Medulla oblongata (tissue), 1 donor: Measurements from ENCODE around the gene DCAF12.
"Not testable (repeated sequence)": the region's sequence is repeated elsewhere in the genome, so short reads cannot be mapped to it uniquely, and the experiment has no call there.

Source experiments
- DNase-seq: peaks from one replicate; pipeline ENCODE4 v3.0.0-alpha.2; 2015; ENCODE audit errors: extremely low spot score

Gene DCAF12

GRCh38 chr9:34069831-34070230 lies 56.7 kb downstream of the DCAF12 start:
- DNase-seq: no peak

GRCh38 chr9:34065541-34065940 lies 61.0 kb downstream of the DCAF12 start:
- DNase-seq: no peak

- DNase-seq: no peak
Observed at GRCh38 chr9:34059954-34060353, 66.5 kb downstream of the DCAF12 start.

DNA sequence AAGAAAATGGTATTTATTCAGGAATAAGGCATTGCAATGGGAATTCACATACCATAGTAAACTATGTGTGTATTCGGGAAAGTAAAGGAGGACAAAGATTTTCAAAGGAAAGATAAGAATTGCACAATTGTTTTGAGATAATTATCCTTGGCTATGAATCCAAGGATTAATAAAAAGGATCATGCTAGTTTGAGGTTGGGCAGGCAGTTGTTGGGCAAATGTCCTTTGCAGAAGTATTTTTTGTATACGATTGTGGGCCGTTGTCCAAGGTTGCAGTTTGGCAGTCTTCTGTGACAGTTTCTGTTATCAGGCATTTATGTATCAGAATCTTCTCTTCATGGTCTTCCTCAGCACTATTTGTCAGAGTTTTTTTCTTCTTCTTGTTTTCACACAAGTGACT lies 67.2 kb downstream of the DCAF12 start:
- no peak for DNase-seq

- DNase-seq: no peak
Observed at GRCh38 chr9:34049630-34050384, 76.7 kb downstream of the DCAF12 start.

DNA sequence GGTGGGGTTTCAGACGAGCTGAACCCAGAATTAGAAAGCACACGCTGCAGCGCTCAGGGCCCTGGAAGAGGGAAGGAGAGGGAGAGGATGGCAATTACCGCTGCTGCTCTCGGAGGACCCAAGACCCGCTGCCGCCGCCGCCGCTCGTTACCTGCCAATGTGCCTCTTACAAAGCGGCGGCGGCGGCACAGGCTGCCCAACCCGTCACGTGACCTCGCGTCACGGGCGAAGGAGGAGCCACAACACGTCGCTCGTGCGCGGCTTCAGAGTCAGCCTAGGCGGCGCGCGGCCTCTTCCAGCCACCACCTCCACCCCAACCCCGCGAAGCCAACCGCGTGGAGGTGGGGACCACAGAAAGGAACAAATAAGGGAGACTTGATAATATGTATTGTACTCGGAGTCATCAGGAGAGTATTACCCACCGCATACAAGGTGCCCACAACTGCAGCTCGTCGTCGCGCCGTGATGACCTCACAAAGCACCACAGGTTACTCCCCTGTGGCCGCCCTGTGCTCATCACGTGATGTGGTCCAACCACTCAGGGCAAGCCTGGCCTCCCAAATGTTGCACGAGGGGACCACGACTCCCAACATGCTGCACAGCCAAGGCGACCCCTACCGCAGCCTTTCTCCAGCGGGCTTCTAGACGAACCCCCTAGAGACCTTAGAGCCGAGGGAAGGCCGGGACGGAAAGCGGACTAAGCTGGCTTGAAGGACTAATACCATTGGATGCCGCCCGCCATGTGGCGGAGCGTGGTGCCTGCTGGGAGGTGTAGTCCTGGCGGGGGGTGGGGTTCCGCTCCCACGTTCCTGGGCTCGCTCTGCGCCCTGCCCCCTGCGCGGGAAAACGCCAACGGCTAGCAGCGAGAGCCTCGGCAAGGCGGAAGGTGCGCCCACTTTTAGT lies 77.5 kb downstream of the DCAF12 start, which contains the start of gene UBAP2:
TSS of gene UBAP2 (minus strand) at position 161 of the 903 bp plus-strand sequence. CDS start 31,739 bp downstream, outside the sequence.
- DNase-seq: peak; percentile 98

DNA sequence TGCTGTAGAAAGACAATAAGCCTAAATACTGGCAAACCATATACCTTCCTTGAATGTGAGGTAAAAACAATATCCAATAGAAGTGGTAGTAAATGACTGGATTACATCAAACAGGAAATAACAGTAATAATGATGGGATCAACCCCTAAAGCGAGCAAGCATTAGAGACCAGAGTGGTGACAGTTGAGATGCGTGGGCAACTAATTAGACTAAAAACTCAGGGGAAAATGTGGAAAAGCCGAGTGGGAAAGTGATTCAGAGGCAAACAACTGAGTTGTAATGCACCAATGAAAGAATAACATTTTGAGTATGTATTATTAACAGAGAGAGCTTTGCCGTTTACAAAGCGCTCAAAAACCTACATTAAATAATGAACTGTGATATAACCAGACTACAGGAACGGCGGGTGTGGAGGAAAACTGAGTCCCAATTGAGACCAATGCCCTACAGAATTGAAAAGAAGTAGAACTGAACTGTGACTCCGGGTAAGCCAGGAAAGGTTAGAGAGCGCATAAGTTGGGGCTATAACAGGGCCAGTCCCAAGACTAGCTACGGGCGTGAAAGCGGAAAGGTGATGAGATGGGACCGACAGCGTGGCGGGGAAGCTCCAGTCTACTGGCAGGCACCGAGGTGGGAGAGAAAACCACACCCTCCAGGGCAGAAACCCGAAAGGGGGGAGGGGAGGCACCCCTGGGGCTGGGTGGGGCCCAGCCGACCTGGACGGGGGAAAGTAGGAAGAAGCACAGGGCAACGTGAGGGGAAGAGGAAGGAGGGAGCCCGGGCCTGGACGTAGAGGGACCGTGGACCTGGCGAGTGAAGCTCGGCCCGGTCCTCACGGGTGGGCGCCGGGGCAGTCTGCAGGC lies 78.4 kb downstream of the DCAF12 start:
- no peak for DNase-seq

GRCh38 chr9:34046784-34047379 lies 79.6 kb downstream of the DCAF12 start:
- DNase-seq: no peak

- no peak for DNase-seq
Observed at GRCh38 chr9:34045903-34046302, 80.6 kb downstream of the DCAF12 start.

GRCh38 chr9:34042074-34042473 lies 84.4 kb downstream of the DCAF12 start:
- DNase-seq: not testable (repeated sequence)

- not testable (repeated sequence) for DNase-seq
Observed at GRCh38 chr9:34038851-34039250, 87.6 kb downstream of the DCAF12 start.

DNA sequence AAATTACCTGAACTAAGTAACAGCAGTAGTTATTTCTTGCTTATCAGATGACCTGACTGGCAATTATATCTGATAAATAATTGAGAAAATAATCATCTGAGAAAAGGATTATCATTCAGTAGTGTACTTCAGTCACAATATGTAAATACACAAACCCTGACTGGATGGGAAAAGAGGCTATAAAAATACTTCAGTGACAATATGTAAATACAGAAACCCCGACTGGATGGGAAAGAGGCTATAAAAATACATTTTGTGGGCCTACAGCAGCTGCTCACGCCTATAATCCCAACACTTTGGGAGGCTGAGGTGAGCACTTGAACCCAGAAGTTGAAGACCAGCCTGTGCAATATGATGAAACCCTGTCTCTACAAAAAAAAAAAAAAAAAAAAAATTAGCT lies 88.9 kb downstream of the DCAF12 start:
- no peak for DNase-seq

GRCh38 chr9:34036625-34037024 lies 89.9 kb downstream of the DCAF12 start:
- no peak for DNase-seq
